HG03432 (cell line): Measurements from ENCODE around the gene KLHDC7A.

Experiments
- ATAC-seq: cut with Tn5 transposase; IDR thresholded peaks from one replicate; pipeline ENCODE4 v1.9.1; 2021; ENCODE audit warnings: mild to moderate bottlenecking, moderate library complexity; ENCODE audit not compliant: unreplicated experiment

The KLHDC7A gene

DNA sequence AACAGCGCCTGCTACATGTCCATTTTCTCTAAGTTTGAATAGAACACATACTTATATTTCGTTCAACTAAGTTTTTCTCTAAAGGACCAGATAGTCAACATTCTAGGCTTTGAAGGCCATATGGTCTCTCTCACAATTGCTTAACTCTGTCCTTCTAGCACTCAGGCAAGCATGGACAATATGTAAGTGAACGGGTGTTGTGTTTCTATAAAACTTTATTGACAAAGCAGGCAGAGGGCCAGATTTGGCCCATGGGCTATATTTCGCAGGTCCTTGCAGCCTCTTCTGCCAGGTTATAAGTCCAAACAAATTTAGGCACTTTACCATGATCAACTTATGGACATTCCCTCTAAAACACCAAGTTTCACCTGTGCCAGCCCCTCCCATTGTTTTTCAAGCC lies 21.1 kb downstream of the KLHDC7A start:
- no peak for ATAC-seq

DNA sequence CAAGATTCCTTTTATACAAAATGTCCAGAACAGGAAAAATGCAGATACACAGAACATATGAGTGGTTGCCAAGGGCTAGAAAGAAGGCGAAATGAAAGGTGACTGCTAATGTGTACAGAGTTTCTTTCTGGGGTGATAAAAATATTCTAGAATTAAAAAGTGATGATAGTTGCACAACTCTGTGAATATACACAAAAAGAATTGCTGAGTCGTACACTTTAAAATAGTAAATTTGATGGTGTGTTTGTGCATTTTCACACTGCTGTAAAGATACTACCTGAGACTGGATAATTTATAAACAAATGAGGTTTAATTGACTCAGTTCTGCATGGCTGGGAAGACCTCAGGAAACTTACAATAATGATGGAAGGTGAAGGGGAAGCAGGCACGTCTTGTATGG lies 23.9 kb downstream of the KLHDC7A start:
- no peak for ATAC-seq

DNA sequence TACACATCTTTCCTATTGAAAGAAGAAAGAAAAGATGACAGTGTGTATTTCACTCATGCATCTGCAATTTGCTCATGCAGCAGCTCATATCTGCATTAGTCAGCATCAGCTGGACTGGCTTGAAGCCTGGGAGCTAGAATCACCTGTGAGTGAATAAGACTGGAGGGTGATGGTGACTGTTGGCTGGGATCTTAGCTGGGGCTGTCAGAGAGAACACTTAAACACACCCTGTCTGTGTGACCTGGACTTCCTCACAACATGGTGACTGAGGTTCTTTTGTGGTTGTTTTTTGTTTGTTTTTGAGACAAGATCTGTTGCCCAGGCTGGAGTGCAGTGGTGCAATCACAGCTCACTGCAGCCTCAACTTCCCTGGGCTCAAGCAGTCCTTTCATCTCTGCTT lies 24.9 kb downstream of the KLHDC7A start:
- ATAC-seq, result no peak

- no peak for ATAC-seq
Measured at GRCh38 chr1:18508084-18508483, 27.4 kb downstream of the KLHDC7A start.

DNA sequence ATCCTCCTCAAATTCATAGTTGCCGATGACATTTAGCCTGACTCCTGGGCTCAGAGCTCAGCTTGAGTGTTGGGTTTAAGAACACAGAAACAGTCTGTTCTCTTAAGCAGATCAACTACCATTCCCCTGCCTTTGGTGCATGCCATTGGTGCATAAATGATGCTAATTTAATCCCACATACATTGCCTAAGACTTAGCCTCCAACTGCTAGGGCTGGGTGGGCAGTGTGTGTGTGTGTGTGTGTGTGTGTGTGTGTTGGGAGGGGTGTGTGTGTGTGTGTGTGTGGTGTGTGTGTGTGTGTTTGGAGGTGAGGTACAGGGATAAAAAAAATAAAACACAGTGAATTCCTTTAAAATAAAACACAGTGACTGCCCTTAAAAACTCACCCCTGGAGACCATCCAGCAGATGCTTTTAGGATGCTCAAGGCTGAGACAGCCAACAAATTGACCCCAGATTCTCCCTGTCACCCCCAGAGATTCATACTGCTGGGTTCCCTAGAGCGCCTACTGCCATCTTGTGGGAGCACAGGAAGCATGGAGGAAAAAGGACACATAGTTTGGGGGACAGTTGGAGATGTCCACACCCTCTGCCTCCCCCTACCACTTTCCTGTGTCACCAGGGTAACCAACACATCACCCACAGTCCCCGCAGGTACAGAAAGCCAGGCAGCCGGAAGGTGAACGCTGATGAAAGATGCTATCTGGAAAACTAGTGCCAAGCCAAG lies 30.6 kb downstream of the KLHDC7A start:
- no peak for ATAC-seq

DNA sequence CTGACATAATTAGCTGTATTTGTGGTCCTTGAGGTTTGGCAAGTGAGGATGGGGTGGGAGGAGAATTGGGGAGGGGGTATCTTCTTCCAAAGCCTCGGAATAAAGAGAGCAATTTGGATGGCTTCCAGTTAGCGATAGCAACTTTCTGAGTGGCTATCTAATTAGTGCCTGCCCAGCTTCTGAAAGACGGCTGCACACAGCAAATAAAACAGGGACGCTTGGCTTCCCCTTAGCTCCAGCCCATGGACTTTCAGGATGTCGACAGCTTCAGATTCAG lies 31.1 kb downstream of the KLHDC7A start:
- no peak for ATAC-seq

GRCh38 chr1:18512883-18513282 lies 32.2 kb downstream of the KLHDC7A start:
- no peak for ATAC-seq

DNA sequence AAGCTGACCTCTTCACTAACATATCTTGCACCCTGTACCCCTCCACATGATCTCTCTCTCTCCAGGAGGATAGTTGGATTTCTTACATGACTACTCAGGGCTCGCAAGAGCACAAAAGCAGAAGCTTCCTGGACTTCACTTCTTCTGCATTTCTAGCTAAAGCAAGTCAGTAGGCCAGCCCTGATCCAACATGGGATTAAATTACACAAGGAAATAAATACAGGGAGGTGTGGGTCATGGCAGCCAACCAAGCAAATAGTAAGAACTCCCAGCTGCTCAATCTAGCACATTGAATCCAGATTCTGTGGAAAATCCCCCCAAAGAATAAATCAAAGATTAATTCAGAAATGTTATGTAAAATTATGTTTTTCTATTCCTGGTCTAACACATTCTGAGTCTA lies 33.3 kb downstream of the KLHDC7A start:
- no peak for ATAC-seq

GRCh38 chr1:18515120-18515667 lies 34.5 kb downstream of the KLHDC7A start:
- no peak for ATAC-seq

- no peak for ATAC-seq
Measured at GRCh38 chr1:18516473-18516872, 35.7 kb downstream of the KLHDC7A start.

DNA sequence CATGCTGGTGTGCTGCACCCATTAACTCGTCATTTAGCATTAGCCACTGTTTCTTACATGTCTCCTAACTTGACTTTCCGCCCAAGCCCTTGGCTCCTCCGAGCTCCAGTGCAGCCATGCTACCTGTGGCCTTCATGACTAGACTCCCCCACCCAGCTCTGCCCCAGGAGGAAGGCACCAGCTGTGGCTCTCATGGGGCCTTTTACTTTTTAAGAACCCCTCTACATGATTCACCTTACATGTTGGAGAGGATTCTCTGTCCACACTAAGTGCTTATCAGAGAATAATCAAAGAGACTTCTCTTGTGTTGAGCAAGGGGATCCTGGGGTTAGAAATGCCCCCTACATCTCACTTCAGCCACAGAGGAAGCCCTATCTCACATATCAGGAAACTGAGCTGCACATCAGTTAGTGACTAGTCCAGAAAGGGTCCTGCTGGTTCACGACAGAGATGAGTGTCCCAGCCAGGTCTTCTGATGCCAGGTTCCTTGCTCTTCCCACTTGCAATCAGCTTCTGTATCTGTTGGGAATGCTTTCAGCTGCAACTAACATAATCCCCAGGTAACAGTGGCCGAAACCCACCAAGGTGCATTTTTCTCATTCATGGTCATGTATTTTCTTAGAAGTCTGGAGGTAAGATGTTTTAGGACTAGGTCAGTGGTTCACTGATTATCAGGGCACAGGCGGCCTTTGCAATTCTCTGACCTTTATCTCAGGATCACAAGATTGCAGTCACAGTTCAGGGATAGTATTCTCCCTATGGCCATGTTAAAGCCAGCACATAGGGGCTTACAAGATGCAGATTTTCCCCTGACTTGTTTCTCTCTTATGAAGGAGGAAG lies 45.9 kb downstream of the KLHDC7A start:
- ATAC-seq, result no peak

DNA sequence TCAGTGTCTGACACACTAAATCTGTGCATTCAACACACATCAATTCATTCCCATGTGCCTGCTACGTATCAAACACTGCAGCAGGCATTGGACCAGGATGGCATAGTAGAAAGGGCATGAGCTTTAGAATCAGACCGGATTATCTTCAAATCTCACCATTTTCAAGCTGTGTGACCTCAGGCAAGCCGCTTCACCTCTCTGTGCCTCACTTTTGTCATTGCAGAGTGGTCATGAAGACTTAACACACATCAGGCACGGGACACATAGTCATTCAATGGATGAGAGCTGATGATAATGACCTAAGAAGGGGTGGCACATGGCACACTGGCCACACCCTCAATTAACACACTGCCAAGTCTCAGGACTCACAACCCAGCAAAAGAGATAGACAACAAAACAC lies 46.8 kb downstream of the KLHDC7A start:
- ATAC-seq, result no peak

DNA sequence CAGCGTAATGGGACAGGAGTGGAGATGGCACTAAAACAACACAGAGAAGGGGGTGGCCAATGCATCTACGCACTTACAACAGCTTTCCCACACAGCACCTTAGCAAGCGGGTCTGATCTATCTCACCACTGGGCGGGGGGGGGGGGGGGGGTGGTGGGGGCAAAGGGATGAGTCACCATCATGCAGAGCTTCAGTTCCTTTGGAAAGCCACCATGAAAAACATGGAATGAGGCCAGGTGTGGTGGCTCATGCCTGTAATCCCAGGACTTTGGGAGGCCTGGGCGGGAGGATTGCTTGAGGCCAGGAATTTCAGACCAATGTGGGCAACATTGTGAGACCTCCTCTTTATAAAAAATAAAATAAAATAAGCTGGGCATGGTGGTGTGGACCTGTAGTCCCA lies 47.2 kb downstream of the KLHDC7A start:
- ATAC-seq, result no peak

DNA sequence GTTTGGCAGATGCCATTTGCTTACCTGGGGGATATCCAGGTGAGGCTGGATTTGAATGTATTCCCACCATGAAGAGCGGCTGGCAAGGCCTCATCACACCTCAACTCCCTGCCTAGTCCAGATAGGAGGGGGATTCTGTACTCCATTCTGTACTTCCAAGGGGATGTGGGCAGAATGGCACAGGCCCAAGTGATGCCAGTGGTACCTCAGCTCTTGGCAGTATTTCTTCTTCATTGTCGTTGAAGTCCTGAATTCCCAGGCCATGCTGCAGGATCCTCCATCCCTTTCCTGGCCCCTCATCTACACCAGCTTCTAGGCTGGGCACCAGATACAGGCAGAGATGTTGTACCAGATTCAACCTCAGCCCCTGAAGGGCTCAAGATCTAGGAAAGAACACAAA lies 47.9 kb downstream of the KLHDC7A start:
- ATAC-seq, result no peak

DNA sequence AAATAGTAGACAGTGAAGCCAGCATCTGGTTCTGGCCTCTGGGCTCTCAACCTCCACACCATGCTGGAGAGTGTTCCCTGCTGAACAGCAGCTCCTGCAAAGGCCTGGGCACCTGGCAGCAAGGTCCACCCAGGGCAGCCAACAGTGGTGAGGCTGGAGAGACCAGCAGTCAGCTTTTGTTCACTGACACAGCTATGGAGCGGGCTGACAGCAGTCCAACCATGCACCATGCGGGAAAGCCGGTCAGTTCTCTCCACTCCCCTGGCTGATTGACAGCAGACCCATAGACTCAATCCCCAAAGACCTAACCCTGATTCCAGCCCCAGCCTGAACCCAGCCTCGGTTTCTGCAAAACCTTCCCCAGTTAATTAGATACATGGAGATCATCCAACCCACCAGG lies 49.0 kb downstream of the KLHDC7A start:
- ATAC-seq, result no peak

GRCh38 chr1:18530587-18531502 lies 50.1 kb downstream of the KLHDC7A start:
- no peak for ATAC-seq

DNA sequence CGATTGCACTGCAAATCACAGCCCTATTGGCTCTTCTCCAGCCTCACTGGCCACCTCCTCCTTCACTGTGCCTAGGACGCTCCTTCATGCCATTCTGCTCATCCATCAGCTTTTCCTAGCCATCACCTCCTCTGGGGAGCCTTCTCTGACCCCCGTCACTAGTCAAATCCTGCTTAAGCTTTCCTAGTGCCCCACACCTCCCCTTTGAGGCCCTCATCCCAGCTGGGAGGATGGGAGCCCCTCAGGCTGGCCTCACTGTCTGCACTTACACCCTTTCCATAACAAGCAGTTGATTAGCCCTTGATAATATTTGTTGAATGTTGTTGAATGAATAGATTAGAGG lies 50.7 kb downstream of the KLHDC7A start:
- ATAC-seq, result no peak

DNA sequence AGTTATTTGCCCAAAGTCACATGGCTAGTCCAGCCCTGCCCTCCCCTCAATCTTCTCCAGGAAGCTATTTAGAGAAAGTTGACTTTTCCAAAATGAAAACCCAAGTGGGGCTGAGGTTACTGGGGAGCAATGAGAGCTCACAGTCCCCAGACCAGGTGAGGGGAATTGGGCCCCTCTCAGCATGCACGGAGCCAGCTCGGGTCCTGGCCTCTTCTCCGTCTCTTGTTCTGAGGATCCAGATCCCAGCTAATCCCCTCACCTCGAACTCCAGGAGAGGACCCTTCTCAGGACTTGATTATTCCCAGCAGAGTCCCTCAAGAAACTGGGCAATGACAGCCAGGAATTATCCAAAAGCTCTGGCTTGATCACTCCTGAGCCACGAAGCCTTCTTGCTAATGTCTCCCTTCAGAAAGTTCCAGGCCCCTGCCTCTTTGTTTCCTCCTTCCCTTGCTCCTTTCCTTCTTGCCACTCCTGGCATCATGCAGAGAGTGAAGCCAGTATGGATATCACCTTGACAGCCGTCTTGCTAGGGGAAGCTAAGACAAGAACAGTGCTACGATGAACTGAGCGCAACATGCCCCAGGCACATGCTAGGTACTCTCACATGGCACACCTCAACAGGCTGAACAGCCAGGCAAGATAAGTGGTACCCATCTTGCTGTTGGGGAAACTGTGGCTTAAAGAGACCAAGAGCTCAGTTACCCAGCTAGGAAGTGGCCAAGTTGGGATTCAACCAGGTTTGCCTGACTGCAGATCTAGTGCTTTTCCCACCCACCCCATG lies 51.9 kb downstream of the KLHDC7A start:
- ATAC-seq, result no peak

- no peak for ATAC-seq
Measured at GRCh38 chr1:18533259-18533658, 52.5 kb downstream of the KLHDC7A start.

GRCh38 chr1:18534810-18535205 lies 54.1 kb downstream of the KLHDC7A start:
- ATAC-seq, result no peak
